Lower lobe of right lung (tissue), 2 donors: ENCODE data around the gene ATP13A2. TPM values are rescaled to one million over a fixed set of nuclear protein-coding genes. Genes with fewer than 3 reads are reported as not detected.
A peak's percentile ranks its signal among the peaks of the same experiment; 100 is the strongest.

ENCODE experiments used
- ATAC-seq, 2 donors: fragments of 200-7000 bp; cut with Tn5 transposase; one replicate each; pipeline ENCODE4 v1.9.1; 2020 to 2022; ENCODE audit warnings: mild to moderate bottlenecking in 2 of 2, moderate library complexity in 2 of 2
- DNase-seq: peaks from one replicate; pipeline ENCODE4 v3.0.0-alpha.2; 2020
- H3K27ac ChIP-seq: fragments of 200-600 bp; one replicate; pipeline ENCODE4 v1.8.0; 2022
- H3K27me3 ChIP-seq: fragments of 200-600 bp; one replicate; pipeline ENCODE4 v1.8.0; 2022; ENCODE audit warnings: low read depth
- H3K36me3 ChIP-seq: fragments of 200-600 bp; one replicate; pipeline ENCODE4 v1.8.0; 2022; ENCODE audit warnings: mild to moderate bottlenecking
- H3K4me1 ChIP-seq: fragments of 200-600 bp; one replicate; pipeline ENCODE4 v1.8.0; 2022
- H3K4me3 ChIP-seq: fragments of 200-600 bp; one replicate; pipeline ENCODE4 v1.8.0; 2022; ENCODE audit warnings: mild to moderate bottlenecking
- H3K9me3 ChIP-seq: fragments of 200-600 bp; one replicate; pipeline ENCODE4 v1.8.0; 2022
- intact Hi-C: fragments of 100-400 bp; cut with DNase I; formaldehyde crosslinking; loops from one replicate; pipeline ENCODE4 v1.11.0; 2022
- long read RNA-seq: library from polyadenylated mRNA; unstranded; transcript quantifications from one replicate; pipeline ENCODE4 v2.0.0, GENCODE V29; 2021
- total RNA-seq: library from RNA; stranded (reverse); fragmentation: NEBNext Ultra II Directional; extraction: Animal tissue kit (Norgen Biotek cat#: 25700); gene quantifications from one replicate; pipeline ENCODE4 v1.2.1, GENCODE V29; 2021
- TF ChIP-seq, protein P1 (sequence below): fragments of 200-600 bp; IDR thresholded peaks from one replicate; pipeline ENCODE4 v1.8.0; 2022; ENCODE audit warnings: antibody characterized with exemption, mild to moderate bottlenecking
- donor health status: DM: no; HTN: yes; CAD: no; lungs with severe emphysema.

ATP13A2 gene, protein sequence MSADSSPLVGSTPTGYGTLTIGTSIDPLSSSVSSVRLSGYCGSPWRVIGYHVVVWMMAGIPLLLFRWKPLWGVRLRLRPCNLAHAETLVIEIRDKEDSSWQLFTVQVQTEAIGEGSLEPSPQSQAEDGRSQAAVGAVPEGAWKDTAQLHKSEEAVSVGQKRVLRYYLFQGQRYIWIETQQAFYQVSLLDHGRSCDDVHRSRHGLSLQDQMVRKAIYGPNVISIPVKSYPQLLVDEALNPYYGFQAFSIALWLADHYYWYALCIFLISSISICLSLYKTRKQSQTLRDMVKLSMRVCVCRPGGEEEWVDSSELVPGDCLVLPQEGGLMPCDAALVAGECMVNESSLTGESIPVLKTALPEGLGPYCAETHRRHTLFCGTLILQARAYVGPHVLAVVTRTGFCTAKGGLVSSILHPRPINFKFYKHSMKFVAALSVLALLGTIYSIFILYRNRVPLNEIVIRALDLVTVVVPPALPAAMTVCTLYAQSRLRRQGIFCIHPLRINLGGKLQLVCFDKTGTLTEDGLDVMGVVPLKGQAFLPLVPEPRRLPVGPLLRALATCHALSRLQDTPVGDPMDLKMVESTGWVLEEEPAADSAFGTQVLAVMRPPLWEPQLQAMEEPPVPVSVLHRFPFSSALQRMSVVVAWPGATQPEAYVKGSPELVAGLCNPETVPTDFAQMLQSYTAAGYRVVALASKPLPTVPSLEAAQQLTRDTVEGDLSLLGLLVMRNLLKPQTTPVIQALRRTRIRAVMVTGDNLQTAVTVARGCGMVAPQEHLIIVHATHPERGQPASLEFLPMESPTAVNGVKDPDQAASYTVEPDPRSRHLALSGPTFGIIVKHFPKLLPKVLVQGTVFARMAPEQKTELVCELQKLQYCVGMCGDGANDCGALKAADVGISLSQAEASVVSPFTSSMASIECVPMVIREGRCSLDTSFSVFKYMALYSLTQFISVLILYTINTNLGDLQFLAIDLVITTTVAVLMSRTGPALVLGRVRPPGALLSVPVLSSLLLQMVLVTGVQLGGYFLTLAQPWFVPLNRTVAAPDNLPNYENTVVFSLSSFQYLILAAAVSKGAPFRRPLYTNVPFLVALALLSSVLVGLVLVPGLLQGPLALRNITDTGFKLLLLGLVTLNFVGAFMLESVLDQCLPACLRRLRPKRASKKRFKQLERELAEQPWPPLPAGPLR
- total RNA-seq = 39.9 TPM
- long read RNA-seq, transcript ATP13A2-203 (29 exons, 3,981 nt) = minor isoform, 6 of 79 reads
- long read RNA-seq, transcript ATP13A2-201 (29 exons, 3,840 nt) = major isoform, 10 of 79 reads
- long read RNA-seq, partial matches to known transcripts = 45 of 79 reads
- long read RNA-seq, other reads (novel, unspliced or antisense) = 18 of 79 reads

DNA sequence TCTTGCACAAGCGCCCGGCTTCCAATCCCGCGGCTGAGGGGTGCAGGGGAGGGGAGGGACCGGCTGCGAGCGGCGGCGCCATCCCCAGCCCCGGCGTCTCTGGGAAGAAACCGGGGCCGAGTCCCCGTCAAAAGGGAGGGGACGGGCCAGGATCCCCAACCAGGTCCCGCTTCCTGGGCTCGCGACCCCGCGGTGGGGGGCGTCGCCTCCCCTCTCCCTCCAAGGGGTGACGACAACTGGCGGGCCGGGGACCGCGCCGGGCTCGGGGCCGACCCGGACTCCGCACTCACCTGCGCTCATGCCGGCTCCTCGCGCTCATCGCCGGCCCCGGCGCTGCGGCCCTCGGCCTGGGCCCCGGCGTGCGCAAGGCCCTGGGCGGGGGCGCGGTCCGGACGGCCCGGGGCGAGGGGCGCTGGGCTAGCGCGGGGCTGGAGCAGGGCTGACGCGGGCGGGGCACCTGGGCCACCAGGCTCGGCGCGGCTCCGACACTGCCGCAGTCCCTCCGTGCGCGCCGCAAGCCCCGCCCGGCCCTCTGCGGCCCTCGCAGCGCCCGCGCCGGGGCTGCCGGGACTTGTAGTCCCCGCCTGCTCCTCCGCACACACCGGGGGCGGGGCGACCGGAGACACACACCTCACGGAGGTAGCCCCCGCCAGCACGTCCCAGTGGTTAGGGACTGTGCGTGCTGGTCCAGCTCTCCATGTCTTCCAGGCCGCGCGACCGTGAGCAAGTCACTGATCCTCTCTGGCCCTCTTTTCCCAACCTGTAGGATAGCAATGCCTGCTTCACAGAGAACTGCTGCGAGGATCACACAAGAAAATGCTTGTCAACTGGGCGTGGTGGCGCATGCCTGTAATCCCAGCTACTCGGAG is at the start of gene ATP13A2:
ATP13A2 (minus strand) TSS at position 490 of the 869 bp plus-strand sequence; CDS start at position 300, 190 bp downstream.
- no peaks in the 10 kb centered on the region for H3K9me3 ChIP-seq
- peak within 1 kb of the TSS; percentile 68 for H3K27ac ChIP-seq
- TF ChIP-seq, protein P1, sequence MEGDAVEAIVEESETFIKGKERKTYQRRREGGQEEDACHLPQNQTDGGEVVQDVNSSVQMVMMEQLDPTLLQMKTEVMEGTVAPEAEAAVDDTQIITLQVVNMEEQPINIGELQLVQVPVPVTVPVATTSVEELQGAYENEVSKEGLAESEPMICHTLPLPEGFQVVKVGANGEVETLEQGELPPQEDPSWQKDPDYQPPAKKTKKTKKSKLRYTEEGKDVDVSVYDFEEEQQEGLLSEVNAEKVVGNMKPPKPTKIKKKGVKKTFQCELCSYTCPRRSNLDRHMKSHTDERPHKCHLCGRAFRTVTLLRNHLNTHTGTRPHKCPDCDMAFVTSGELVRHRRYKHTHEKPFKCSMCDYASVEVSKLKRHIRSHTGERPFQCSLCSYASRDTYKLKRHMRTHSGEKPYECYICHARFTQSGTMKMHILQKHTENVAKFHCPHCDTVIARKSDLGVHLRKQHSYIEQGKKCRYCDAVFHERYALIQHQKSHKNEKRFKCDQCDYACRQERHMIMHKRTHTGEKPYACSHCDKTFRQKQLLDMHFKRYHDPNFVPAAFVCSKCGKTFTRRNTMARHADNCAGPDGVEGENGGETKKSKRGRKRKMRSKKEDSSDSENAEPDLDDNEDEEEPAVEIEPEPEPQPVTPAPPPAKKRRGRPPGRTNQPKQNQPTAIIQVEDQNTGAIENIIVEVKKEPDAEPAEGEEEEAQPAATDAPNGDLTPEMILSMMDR = no peak
- H3K27me3 ChIP-seq = no peaks in the 10 kb centered on the region
- no peaks in the 10 kb centered on the region for H3K36me3 ChIP-seq
- H3K4me3 ChIP-seq = peak within 1 kb of the TSS; percentile 97
- ATAC-seq (peak; percentile 95 to 98), DNase-seq (peak; percentile 91)
- intact Hi-C loops = no loop called here
- H3K4me1 ChIP-seq = peaks cover 37% of the 10 kb centered on the region

DNA sequence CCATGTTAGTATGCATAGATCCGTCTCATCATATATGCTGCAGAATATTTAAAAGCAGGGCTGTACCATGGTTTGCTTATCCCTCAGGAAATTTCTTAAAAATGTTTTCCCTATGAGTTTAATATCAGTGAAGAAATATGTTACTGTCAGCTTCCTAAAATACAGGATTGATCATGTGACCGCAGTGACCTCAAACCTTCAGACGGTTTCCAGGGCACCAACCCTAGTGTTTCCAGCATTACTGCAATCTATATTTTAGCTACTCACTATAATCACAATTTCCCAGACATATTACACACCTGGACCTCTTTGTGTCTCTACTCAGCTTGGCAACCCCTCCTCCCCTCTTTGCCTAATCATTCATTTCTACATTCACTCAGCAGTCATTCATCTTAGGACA is 49.8 kb upstream of the ATP13A2 start:
- H3K4me1 ChIP-seq = peaks cover 6% of the 10 kb centered on the region

DNA sequence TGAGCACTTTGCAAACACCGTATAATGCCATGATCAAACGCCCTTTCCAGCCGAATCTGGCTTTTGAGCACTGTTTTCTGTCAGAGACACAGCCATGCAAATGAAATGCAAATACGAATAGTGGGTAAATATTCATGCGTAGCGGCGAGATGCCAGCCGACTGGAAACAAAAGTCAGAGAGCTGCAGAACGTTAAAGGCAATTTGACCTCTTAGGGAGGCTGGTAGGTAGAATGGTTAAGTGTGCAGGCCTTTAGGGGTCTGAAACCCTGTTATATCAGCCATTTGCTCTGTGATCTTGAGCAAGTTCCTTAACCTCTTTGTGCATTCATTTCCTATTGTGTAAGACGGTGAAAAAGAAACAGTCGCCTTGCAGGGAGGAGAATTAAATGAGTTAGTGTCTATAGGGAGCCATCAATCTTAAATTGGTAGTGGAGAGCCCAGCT is 48.6 kb upstream of the ATP13A2 start:
- Histone ChIP-seq H3K27me3 (no peaks in the 10 kb centered on the region), H3K4me1 (peaks cover 6% of the 10 kb centered on the region), H3K9me3 (peaks cover 4% of the 10 kb centered on the region), H3K27ac (no peak overlapping the region), H3K4me3 (no peak overlapping the region), H3K36me3 (no peaks in the 10 kb centered on the region)
- ATAC-seq = peak; percentile 30 to 38
- TF ChIP-seq, protein P1 = no peak
- no peak for DNase-seq
- intact Hi-C loops = no loop called here

More for the DNA sequence above, 49.8 kb upstream of the ATP13A2 start:
- intact Hi-C loops = no loop called here
- Histone ChIP-seq H3K9me3 (peaks cover 4% of the 10 kb centered on the region), H3K36me3 (no peaks in the 10 kb centered on the region), H3K27me3 (no peaks in the 10 kb centered on the region), H3K27ac (no peak overlapping the region), H3K4me3 (no peak overlapping the region)
- DNase-seq (no peak), ATAC-seq (no peak)
- TF ChIP-seq, protein P1 = no peak

DNA sequence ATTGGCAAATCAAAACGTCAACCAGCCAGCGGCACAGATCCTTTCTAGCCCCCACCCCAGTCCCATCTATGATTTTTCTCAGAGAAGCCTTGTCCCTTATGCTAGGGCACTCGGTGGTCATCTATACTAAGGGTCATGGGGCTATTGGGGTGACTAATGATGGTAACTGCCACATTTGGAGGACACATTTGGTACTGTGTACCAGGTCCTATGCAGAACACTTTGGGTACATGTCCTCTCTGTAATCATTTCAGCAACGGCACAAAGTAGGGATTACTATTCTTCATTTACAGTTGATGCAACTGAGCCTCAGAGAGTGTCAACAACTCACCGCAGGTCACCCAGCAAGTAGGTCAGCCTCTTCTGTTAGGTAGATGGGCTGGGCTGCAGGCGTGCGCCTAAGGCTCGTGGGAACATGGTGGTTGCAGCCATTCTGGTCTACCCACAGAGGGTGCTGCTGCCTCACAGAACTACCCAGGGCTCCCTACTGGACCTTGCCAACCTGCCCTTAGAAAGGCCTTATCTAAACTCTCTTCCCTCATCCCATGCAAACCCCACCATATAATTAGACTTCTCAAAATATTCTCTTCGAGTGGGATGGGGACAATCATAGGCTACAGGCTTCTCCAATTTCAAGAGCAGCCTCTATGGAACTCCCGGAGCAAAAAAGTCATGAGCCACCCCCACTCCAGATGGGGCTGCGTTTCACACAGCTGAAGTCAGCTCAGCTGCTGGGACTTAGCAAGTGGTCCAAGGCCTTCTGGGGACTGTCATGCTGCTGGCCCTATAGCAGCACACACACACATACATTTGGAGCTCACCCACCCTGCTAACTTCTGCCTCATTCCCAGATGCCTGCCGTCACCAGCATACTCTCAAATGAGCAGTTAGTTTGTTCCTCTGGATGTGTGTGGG is 47.9 kb upstream of the ATP13A2 start:
- Histone ChIP-seq H3K4me3 (no peak overlapping the region), H3K27me3 (no peaks in the 10 kb centered on the region), H3K4me1 (peaks cover 7% of the 10 kb centered on the region), H3K9me3 (no peaks in the 10 kb centered on the region), H3K36me3 (no peaks in the 10 kb centered on the region), H3K27ac (no peak overlapping the region)
- peak; percentile 81 for DNase-seq
- TF ChIP-seq, protein P1 = peak; percentile 66
- intact Hi-C loops = no loop called here
- ATAC-seq = peak; percentile 92
